ENCODE results near the gene BEST2.

BEST2 gene

DNA sequence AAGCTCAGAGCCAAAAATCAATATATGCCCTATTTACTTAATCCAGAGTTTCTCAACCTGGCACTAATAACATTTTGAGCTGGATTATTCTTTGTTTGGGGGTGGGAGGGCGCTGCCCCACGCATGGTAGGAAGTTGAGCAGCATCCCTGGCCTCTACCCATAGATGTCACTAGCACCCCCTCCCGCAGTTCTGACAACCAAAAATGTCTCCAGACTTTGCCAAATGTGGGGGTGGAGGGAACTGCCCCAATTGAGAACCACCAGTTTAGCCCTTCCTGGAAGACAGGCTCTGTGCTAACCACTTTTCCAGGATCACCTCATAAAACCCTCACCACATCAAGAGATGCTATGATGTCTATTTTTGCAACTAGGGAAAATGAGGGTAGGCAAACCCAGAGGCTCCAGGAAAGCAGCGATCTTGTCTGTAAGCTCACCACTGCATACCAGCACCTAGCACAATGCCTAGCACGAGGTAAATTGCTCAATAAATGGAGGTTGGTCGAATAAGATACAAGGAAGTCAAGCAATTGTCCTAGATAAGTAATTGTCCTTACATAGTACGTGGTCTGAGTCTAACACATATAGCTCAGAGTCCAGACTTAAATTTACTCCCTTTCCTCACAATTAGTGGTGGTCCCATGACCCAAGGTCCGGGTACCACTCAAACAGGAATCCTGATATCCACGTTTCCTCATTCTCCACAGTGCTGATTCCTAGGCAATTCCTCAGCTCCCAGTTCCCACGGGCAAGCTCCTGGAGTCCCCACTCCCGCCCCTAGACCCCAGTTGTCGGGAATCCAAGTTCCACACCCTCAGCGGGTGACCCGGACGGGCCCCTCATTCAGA, 18.0 kb upstream of the BEST2 start:
- TF ChIP-seq, protein P1, sequence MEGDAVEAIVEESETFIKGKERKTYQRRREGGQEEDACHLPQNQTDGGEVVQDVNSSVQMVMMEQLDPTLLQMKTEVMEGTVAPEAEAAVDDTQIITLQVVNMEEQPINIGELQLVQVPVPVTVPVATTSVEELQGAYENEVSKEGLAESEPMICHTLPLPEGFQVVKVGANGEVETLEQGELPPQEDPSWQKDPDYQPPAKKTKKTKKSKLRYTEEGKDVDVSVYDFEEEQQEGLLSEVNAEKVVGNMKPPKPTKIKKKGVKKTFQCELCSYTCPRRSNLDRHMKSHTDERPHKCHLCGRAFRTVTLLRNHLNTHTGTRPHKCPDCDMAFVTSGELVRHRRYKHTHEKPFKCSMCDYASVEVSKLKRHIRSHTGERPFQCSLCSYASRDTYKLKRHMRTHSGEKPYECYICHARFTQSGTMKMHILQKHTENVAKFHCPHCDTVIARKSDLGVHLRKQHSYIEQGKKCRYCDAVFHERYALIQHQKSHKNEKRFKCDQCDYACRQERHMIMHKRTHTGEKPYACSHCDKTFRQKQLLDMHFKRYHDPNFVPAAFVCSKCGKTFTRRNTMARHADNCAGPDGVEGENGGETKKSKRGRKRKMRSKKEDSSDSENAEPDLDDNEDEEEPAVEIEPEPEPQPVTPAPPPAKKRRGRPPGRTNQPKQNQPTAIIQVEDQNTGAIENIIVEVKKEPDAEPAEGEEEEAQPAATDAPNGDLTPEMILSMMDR (IDR thresholded peaks at IDR 0.05; ENCODE audit: low read depth, low read length): peak; percentile 35
- DNase-seq (ENCODE audit: extremely low read depth, low read depth): no peak

DNA sequence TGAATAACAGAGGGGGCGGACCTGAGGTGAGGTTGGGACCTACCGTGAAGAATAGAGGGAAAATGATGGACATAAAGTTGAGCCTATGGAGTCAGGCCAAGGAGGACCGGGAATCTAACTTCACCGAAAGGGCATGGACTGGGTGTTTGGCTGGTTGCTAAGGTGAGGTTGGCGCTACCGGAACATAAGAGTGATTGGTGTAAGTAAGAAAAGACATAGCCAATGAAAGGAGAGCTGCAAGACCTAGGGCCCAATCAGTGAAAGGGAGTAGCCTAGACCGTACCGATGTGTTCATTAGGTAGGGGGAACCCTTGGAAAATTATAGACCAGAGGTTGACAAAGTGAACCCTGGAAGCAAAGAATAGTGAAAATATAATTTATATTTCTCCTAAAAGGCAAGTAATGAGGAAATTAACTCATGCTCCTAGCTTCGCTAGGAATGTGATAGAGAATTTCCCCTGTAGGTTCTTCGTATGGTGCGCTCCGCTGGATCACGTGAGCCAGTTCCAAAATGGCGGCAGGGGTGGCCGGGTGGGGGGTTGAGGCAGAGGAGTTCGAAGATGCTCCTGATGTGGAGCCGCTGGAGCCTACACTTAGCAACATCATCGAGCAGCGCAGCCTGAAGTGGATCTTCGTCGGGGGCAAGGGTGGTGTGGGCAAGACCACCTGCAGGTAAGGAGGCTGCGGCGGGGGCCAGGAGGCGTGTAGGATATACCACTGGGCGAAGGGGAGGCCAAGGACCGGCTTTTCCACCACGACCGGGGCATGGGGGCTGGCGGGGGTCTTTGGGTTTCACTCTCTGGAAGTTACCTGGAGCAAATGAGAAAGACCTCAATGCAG, 14.4 kb upstream of the BEST2 start, which contains the start of gene GET3:
GET3 (plus strand) TSS at position 503 of the 840 bp plus-strand sequence; CDS start at position 512, 9 bp downstream.
- TF ChIP-seq, protein P1 (IDR thresholded peaks at IDR 0.05; ENCODE audit: low read depth, low read length): no peak
- DNase-seq (ENCODE audit: extremely low read depth, low read depth): peak; percentile 100

DNA sequence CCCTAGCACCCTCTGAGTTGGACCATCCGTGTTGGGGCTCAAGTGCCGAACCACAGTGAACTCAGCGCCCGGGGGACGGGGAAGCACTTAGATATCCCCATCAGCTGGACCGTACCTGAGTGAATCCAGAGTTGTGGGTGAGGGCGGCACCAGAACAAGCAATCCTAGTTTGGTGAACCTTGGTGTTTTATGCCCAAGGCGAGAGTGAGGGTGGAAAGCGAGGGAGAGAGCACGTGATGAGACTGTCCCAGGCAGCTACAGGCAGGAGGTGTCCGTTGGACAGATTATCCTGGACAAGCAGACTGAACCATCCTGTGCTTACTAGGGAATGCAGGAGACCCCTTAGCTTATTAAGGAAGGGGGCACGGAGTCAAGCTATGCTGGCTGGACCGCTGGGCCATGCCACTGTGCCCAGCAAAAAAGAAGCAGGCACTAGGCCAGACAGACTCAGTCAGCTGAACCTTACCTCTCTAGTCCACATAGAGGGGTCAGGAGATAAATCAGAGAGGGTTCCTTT, 13.7 kb upstream of the BEST2 start:
- TF ChIP-seq, protein P1 (IDR thresholded peaks at IDR 0.05; ENCODE audit: low read depth, low read length): no peak

DNA sequence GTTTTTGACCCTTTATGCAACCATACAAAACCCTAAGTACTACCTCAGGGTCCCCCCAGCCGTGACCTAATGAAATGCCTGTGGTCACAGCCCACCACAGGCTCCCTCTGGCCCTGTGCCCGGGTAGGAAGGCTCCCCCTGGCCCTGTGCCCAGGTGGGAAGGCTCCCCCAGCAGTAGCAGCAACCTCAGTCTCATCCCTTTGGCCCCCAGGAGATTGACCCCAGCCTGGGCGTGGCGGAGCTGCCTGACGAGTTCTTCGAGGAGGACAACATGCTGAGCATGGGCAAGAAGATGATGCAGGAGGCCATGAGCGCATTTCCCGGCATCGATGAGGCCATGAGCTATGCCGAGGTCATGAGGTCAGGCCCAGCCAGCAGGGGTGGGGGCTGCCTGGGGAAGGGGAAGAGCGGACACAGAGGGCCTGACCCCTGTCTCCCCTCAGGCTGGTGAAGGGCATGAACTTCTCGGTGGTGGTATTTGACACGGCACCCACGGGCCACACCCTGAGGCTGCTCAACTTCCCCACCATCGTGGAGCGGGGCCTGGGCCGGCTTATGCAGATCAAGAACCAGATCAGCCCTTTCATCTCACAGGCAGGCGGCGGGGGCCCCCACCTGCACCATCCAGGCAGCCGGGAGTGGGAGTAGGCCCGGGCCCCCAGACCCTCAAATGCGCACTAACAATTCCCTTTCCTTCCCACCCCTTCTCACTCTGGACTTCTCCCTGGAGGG, 6.3 kb upstream of the BEST2 start:
- TF ChIP-seq, protein P1 (IDR thresholded peaks at IDR 0.05; ENCODE audit: low read depth, low read length): no peak
- DNase-seq (ENCODE audit: extremely low read depth, low read depth): no peak

More for the DNA sequence above, 13.7 kb upstream of the BEST2 start:
- no peak for DNase-seq (ENCODE audit: extremely low read depth, low read depth)

DNA sequence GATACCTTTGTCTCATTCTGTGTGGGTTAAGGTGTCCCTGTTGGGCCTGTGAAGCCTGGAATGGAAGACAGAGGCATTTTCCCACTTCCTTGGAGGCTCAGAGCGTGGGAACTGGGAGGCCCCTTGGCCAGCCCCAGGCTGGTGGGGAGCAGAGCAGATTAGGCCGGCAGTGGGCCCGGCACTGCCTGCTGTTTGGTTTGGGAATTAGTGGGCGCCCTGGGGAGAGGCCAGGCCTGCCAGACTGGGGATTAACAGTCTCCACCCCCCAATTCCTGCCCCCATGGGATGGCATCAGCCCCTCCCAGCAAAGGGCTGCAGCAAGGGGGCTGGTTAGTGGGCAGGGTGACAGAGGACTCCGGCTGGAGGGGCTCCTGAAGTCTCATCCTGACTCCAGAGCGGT, 3.1 kb upstream of the BEST2 start:
- TF ChIP-seq, protein P1 (IDR thresholded peaks at IDR 0.05; ENCODE audit: low read depth, low read length): no peak
- no peak for DNase-seq (ENCODE audit: extremely low read depth, low read depth)

DNA sequence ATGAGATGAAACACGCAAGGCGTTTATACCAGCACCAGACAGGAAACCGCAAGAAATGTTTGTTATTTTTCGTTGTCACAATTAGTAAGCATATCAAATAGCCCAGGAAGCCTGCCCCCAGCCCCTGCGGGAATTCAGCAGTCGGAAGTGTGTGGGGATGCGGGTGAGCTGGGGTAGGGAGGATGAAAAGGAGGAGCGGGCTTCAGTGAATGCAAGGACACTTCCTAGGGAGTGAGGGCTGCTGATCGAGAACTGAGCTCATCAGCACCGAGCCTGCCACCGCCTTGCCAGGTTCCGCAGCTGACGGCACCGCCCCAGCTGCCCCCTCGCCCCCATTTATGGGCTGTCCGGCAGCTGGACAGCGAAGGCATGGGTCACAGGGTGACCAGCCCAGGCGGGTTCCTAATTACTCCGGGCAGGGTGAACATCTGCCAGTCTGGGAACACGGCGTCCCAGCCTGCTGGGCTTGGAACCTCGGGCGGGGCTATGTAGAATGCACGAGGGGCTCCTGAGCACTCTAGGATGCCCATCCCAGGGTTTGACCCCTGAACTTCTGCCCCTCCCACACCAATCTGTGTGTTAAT, 1.6 kb upstream of the BEST2 start:
- TF ChIP-seq, protein P1 (IDR thresholded peaks at IDR 0.05; ENCODE audit: low read depth, low read length): no peak
- DNase-seq (ENCODE audit: extremely low read depth, low read depth): no peak
